Liver (tissue), 9 donors: ENCODE measurements around the gene SPATA33. TPM values are rescaled to one million over a fixed set of nuclear protein-coding genes. Genes with fewer than 3 reads are reported as not detected.
A peak's percentile ranks its signal among the peaks of the same experiment; 100 is the strongest.

Source experiments
- DNase-seq: peaks from one replicate; pipeline ENCODE4 v3.0.0-alpha.2; 2017; ENCODE audit warnings: low spot score
- H3K27ac ChIP-seq, 2 donors: one replicate each; pipeline ENCODE4 v1.7.0; 2013; ENCODE audit warnings: inconsistent platforms in 2 of 2, low read length in 2 of 2, control low read depth in 1 of 2, low read depth in 1 of 2, mild to moderate bottlenecking in 1 of 2
- H3K27me3 ChIP-seq, 4 donors: one replicate each; pipeline versions ENCODE4 v1.6.1 to v1.7.0; 2013; ENCODE audit warnings: low read length in 3 of 4, inconsistent platforms in 1 of 4, mild to moderate bottlenecking in 1 of 4, moderate library complexity in 1 of 4; ENCODE audit not compliant: control insufficient read depth in 4 of 4, insufficient read depth in 4 of 4
- H3K36me3 ChIP-seq, 4 donors: one replicate each; pipeline versions ENCODE4 v1.6.1 to v1.7.0; 2013; ENCODE audit warnings: low read length in 3 of 4, mild to moderate bottlenecking in 3 of 4, low read depth in 1 of 4, moderate library complexity in 1 of 4; ENCODE audit not compliant: control insufficient read depth in 4 of 4, insufficient read depth in 3 of 4
- H3K4me1 ChIP-seq, 4 donors: one replicate each; pipeline versions ENCODE4 v1.6.1 to v1.7.0; 2013; ENCODE audit warnings: low read length in 3 of 4, mild to moderate bottlenecking in 3 of 4, moderate library complexity in 1 of 4; ENCODE audit not compliant: control insufficient read depth in 4 of 4, insufficient read depth in 4 of 4
- H3K4me3 ChIP-seq, 3 donors: one replicate each; pipeline versions ENCODE4 v1.6.1 to v1.7.0; 2013; ENCODE audit warnings: low read length in 3 of 3, control low read depth in 1 of 3, low read depth in 1 of 3, mild to moderate bottlenecking in 1 of 3
- H3K9ac ChIP-seq, 2 donors: one replicate each; pipeline ENCODE4 v1.7.0; 2013; ENCODE audit warnings: low read length in 2 of 2, mild to moderate bottlenecking in 2 of 2, moderate library complexity in 2 of 2, control low read depth in 1 of 2, low read depth in 1 of 2
- H3K9me3 ChIP-seq, 4 donors: one replicate each; pipeline versions ENCODE4 v1.6.1 to v1.7.0; 2013; ENCODE audit warnings: low read length in 3 of 4; ENCODE audit not compliant: control insufficient read depth in 4 of 4
- EGR1 ChIP-seq, 2 donors: IDR thresholded peaks; 2 replicates each; pipeline ENCODE4 v1.6.1; 2016 to 2018; ENCODE audit warnings: antibody characterized with exemption in 2 of 2, low read depth in 2 of 2
- FOXA1 ChIP-seq: IDR thresholded peaks from 2 replicates; pipeline ENCODE4 v1.6.1; 2016; ENCODE audit warnings: antibody characterized with exemption
- FOXA2 ChIP-seq: IDR thresholded peaks from 2 replicates; pipeline ENCODE4 v1.6.1; 2016; ENCODE audit warnings: antibody characterized with exemption
- GABPA ChIP-seq, 2 donors: IDR thresholded peaks in 1 of 2; conservative IDR thresholded peaks in 1 of 2; 2 replicates each; pipeline ENCODE4 v1.6.1; 2016; ENCODE audit warnings: antibody characterized with exemption in 2 of 2, mild to moderate bottlenecking in 1 of 2, moderate library complexity in 1 of 2
- HNF4A ChIP-seq, 2 donors: conservative IDR thresholded peaks; 2 replicates each; pipeline ENCODE4 v1.6.1; 2016; ENCODE audit warnings: antibody characterized with exemption in 2 of 2, mild to moderate bottlenecking in 2 of 2
- HNF4G ChIP-seq: IDR thresholded peaks from 2 replicates; pipeline ENCODE4 v1.6.1; 2016; ENCODE audit warnings: antibody characterized with exemption
- JUND ChIP-seq, 2 donors: IDR thresholded peaks; 2 replicates each; pipeline ENCODE4 v1.6.1; 2016; ENCODE audit warnings: antibody characterized with exemption in 2 of 2
- NR2F2 ChIP-seq: IDR thresholded peaks from 2 replicates; pipeline ENCODE4 v1.6.1; 2016; ENCODE audit warnings: antibody characterized with exemption
- RAD21 ChIP-seq, 2 donors: IDR thresholded peaks; 2 replicates each; pipeline ENCODE4 v1.6.1; 2016; ENCODE audit warnings: antibody characterized with exemption in 2 of 2, mild to moderate bottlenecking in 2 of 2
- RXRA ChIP-seq, 2 donors: IDR thresholded peaks; 2 replicates each; pipeline ENCODE4 v1.6.1; 2017 to 2018; ENCODE audit warnings: antibody characterized with exemption in 2 of 2, mild to moderate bottlenecking in 1 of 2
- TAF1 ChIP-seq: conservative IDR thresholded peaks from 2 replicates; pipeline ENCODE4 v1.6.1; 2016; ENCODE audit warnings: antibody characterized with exemption, mild to moderate bottlenecking
- YY1 ChIP-seq: IDR thresholded peaks from 2 replicates; pipeline ENCODE4 v1.6.1; 2016; ENCODE audit warnings: antibody characterized with exemption, mild to moderate bottlenecking
- WGBS: extraction: QIAGEN DNeasy Blood & Tissue Kit; methylation state at CpG from one replicate; pipeline ENCODE4 v1.1.7; 2013; 5-methylcytosine and 5-hydroxymethylcytosine counted together
- polyA plus RNA-seq, 2 donors: library from polyadenylated mRNA; stranded (reverse) in 1 of 2; unstranded in 1 of 2; fragments of 200-250 nt in 1 of 2; fragments of >200 nt in 1 of 2; fragmentation: Nextera tagmentation in 1 of 2; extraction: Ambion mirVana in 1 of 2; gene quantifications; one replicate each; pipeline versions ENCODE4 v1.2.1 to v1.2.3, GENCODE V29; 2013 to 2015
- total RNA-seq, 2 donors: library from RNA; depleted of rRNA; stranded (reverse); fragments of >200 nt; gene quantifications; one replicate each; pipeline ENCODE4 v1.2.3, GENCODE V29; 2014
- TF ChIP-seq, protein P1 (sequence below): IDR thresholded peaks from 2 replicates; pipeline ENCODE4 v1.6.1; 2016; ENCODE audit warnings: antibody characterized with exemption
- TF ChIP-seq, protein P2 (sequence below): fragments of 150-350 bp; IDR thresholded peaks from 2 replicates; pipeline ENCODE4 v1.5.1; 2017; ENCODE audit warnings: improper control_type of control experiment, low read depth, low read length; ENCODE audit not compliant: missing input control
- TF ChIP-seq, protein P3 (sequence below): IDR thresholded peaks from 2 replicates; pipeline ENCODE4 v1.6.1; 2016; ENCODE audit warnings: antibody characterized with exemption, mild to moderate bottlenecking
- donor health status: healthy.
- donor health status: healthy.
- donor health status: healthy.
- donor health status: healthy.
- donor health status: healthy.

The SPATA33 gene
- total and polyA plus RNA-seq, 4 donors = 1.6 to 3.6 (median 3.4) TPM

DNA sequence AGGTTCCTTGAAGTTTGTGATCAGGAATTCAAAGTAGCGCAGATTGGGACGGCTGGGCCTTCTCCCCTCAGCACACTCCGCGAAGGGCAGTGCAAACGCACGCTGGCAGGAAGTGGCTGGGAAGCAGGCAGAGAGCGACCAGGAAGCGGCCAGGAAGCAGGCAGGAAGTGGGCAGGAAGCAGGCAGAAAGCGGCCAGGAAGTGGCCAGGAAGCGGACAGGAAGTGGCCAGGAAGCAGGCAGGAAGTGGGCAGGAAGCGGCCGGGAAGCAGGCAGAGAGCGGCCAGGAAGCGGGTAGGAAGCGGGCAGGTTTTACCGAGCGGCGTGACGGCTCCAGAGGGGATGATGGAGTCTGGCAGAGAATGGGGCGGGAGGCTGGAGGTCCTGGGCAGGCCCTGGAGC is 41.0 kb upstream of the SPATA33 start:
- Histone ChIP-seq H3K4me1 (no peaks in the 10 kb centered on the region), H3K27me3 (no peaks in the 10 kb centered on the region), H3K27ac (no peak overlapping the region), H3K9me3 (no peaks in the 10 kb centered on the region), H3K36me3 (no peaks in the 10 kb centered on the region), H3K4me3 (no peak overlapping the region), H3K9ac (no peak overlapping the region)
- 79% methylated on average over 20 of the region's 20 CpGs for WGBS
- no peak for DNase-seq
- TF ChIP-seq, protein P1, sequence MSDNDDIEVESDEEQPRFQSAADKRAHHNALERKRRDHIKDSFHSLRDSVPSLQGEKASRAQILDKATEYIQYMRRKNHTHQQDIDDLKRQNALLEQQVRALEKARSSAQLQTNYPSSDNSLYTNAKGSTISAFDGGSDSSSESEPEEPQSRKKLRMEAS = peak; percentile 70
- TF ChIP-seq NR2F2 (no peak), JUND (IDR thresholded peaks at IDR 0.05) (no peak), EGR1 (IDR thresholded peaks at IDR 0.05; ENCODE audit: low read depth in 2 of 2) (peak; percentile 38 to 55)

DNA sequence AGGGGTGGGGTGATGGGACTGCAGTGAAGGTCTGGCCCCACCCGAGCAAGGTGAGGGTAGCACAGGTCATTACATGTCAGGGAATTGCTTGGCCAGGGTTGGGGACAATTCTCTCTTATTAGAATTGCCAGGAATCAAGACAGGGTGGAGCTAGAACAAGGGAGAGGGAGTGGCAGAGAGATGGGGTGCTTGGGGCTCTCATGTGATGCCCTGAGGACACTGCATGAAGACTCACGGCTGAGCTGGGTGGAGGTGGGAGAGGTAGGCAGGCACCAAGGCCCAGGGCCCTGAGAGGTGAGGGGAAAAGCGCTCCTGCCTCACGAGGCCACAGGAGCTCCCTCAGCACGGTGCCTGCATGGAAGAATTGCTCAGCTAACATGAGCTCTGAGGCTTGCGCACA is 40.6 kb upstream of the SPATA33 start:
- no peak for TF ChIP-seq NR2F2
- TF ChIP-seq RAD21 (IDR thresholded peaks at IDR 0.05) = no peak
- TF ChIP-seq GABPA (IDR thresholded peaks at IDR 0.05 in 1 of 2, conservative IDR thresholded peaks at IDR 0.05 in 1 of 2) = no peak
- TF ChIP-seq JUND (IDR thresholded peaks at IDR 0.05) = no peak
- TF ChIP-seq FOXA1 = no peak
- no peak for TF ChIP-seq FOXA2
- TF ChIP-seq RXRA (IDR thresholded peaks at IDR 0.05) = no peak
- TF ChIP-seq YY1 = no peak
- no peak for TF ChIP-seq TAF1
- TF ChIP-seq HNF4G = no peak
- Histone ChIP-seq H3K4me3 (no peak overlapping the region), H3K27ac (no peak overlapping the region), H3K4me1 (no peaks in the 10 kb centered on the region), H3K27me3 (no peaks in the 10 kb centered on the region), H3K9ac (no peak overlapping the region), H3K9me3 (no peaks in the 10 kb centered on the region), H3K36me3 (no peaks in the 10 kb centered on the region)
- DNase-seq = no peak
- 71% methylated on average over 6 of the region's 6 CpGs for WGBS

DNA sequence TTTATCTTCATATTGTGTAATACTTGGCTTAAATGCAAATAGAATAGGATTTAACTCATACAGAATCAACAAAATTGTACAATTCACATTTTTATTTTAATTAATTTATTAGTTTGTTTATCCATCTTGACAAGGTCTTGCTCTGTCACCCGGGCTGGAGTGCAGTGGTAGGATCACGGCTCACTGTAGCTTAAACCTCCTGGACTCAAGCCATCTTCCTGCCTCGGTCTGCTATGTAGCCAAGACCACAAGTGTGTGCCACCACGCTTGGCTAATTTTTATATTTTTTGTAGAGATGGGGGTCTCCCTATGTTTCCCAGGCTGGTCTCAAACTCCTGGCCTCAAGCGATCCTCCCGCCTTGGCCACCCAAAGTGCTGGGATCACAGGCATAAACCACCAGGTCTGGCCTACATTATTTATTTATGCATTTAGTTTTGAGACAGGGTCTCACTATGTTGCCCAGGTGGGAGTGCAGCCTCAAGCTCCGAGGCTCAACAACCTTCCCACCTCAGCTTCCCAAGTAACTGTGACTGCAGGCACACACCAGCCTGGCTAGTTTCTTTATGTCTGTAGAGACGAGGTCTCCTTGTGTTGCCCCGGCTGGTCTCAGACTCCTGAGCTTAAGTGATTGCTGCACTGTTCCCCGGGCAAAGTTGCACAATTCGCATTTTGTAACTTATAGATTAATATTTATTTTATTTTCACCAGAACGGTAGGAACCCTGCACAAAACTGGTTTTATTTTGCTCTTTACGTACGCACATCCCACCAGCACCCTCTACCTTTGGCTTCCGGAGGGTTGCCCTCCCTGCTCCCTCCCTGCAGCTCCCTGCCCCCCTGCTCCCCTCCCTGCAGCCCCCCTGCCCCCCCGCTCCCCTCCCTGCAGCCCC is 39.3 kb upstream of the SPATA33 start:
- 56% methylated on average over 16 of the region's 16 CpGs for WGBS
- H3K27ac ChIP-seq = no peak overlapping the region
- H3K9ac ChIP-seq = no peak overlapping the region
- H3K4me3 ChIP-seq = no peak overlapping the region
- TF ChIP-seq TAF1 (no peak), EGR1 (IDR thresholded peaks at IDR 0.05; ENCODE audit: low read depth in 2 of 2) (no peak), NR2F2 (no peak), JUND (IDR thresholded peaks at IDR 0.05) (no peak), HNF4G (no peak), GABPA (IDR thresholded peaks at IDR 0.05 in 1 of 2, conservative IDR thresholded peaks at IDR 0.05 in 1 of 2) (no peak), RAD21 (IDR thresholded peaks at IDR 0.05) (no peak), YY1 (no peak), HNF4A (conservative IDR thresholded peaks at IDR 0.05) (no peak), FOXA2 (no peak)
- TF ChIP-seq, protein P2, sequence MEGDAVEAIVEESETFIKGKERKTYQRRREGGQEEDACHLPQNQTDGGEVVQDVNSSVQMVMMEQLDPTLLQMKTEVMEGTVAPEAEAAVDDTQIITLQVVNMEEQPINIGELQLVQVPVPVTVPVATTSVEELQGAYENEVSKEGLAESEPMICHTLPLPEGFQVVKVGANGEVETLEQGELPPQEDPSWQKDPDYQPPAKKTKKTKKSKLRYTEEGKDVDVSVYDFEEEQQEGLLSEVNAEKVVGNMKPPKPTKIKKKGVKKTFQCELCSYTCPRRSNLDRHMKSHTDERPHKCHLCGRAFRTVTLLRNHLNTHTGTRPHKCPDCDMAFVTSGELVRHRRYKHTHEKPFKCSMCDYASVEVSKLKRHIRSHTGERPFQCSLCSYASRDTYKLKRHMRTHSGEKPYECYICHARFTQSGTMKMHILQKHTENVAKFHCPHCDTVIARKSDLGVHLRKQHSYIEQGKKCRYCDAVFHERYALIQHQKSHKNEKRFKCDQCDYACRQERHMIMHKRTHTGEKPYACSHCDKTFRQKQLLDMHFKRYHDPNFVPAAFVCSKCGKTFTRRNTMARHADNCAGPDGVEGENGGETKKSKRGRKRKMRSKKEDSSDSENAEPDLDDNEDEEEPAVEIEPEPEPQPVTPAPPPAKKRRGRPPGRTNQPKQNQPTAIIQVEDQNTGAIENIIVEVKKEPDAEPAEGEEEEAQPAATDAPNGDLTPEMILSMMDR = no peak
- TF ChIP-seq, protein P1 = no peak
- TF ChIP-seq, protein P3, sequence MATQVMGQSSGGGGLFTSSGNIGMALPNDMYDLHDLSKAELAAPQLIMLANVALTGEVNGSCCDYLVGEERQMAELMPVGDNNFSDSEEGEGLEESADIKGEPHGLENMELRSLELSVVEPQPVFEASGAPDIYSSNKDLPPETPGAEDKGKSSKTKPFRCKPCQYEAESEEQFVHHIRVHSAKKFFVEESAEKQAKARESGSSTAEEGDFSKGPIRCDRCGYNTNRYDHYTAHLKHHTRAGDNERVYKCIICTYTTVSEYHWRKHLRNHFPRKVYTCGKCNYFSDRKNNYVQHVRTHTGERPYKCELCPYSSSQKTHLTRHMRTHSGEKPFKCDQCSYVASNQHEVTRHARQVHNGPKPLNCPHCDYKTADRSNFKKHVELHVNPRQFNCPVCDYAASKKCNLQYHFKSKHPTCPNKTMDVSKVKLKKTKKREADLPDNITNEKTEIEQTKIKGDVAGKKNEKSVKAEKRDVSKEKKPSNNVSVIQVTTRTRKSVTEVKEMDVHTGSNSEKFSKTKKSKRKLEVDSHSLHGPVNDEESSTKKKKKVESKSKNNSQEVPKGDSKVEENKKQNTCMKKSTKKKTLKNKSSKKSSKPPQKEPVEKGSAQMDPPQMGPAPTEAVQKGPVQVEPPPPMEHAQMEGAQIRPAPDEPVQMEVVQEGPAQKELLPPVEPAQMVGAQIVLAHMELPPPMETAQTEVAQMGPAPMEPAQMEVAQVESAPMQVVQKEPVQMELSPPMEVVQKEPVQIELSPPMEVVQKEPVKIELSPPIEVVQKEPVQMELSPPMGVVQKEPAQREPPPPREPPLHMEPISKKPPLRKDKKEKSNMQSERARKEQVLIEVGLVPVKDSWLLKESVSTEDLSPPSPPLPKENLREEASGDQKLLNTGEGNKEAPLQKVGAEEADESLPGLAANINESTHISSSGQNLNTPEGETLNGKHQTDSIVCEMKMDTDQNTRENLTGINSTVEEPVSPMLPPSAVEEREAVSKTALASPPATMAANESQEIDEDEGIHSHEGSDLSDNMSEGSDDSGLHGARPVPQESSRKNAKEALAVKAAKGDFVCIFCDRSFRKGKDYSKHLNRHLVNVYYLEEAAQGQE = no peak
- no peaks in the 10 kb centered on the region for H3K27me3 ChIP-seq
- H3K36me3 ChIP-seq = no peaks in the 10 kb centered on the region
- no peaks in the 10 kb centered on the region for H3K4me1 ChIP-seq
- no peaks in the 10 kb centered on the region for H3K9me3 ChIP-seq
- no peak for DNase-seq
